GM18498 (cell line): ENCODE results near the gene CHSY3.

ENCODE experiments used
- ATAC-seq: cut with Tn5 transposase; IDR thresholded peaks from one replicate; pipeline ENCODE4 v1.9.1; 2021; ENCODE audit warnings: mild to moderate bottlenecking, moderate library complexity; ENCODE audit not compliant: unreplicated experiment

CHSY3 gene

GRCh38 chr5:130021876-130022275 lies 117.6 kb downstream of the CHSY3 start:
- ATAC-seq, result no peak

DNA sequence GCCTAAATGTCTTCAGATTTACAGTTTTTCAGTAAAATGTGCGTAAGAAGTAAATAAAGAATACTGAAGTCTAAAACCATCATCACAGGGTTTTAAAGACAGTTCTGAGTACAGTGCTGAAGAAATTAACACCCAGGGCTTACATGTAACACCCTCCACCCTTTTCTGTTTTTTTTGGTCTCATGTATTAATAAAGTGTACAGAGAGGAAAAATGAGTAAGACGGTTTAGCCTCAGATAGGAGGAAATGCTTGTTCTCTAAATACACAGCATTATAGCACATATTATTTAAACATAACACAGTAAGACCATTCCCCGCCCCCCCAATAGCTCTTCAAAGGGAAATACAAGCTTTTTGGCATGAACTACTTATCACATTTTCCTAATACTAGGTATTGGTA lies 119.3 kb downstream of the CHSY3 start:
- ATAC-seq, result no peak

- ATAC-seq, result no peak
Observed at GRCh38 chr5:130024006-130024405, 119.7 kb downstream of the CHSY3 start.

DNA sequence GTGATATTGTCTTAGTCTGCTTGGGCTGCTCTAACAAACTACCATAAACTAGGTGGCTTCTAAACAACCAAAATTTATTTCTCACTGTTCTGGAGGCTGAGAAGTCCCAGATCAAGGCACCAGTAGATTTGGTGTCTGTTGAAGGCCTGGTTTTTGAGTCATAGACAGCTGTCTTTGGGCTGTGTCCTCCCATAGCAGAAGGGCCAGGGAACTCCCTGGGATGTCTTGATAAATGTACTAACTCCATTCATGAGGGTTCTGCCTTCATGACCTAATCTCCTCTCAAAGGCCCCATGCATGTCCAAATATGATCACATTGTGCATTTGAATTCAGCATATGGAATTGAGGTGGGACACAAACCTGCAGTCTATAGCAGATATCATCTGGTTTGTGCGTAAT lies 121.2 kb downstream of the CHSY3 start:
- no peak for ATAC-seq

GRCh38 chr5:130032807-130033206 lies 128.5 kb downstream of the CHSY3 start:
- no peak for ATAC-seq

DNA sequence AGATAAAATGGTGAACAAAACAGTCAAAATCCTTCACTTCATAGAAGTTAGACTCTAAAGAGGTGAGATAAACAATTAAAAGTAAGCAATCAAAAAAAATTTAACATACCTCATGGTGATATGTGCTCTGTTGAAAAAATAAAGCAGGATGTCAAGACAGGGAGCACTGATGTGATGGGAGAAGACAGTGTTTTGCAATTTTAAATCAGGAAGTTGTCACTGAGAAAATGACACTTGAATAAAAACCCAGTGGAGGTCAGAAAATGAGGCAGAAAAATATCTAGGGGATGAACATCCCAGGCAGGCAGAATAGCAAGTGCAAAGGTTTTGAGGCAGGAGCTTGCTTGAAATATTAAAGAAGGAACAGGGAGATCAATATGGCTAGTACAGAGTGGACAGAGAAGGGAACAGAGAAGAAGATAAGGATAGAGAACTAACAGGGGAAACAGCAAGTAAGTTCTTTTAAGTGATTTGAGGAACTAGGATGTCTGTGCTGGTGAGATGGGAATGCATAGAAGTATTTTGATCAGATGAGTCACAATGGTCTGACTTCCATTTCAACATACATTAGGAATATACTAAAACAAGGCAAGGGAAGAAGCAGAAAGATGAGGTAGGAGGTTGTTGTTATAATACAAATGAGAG lies 130.4 kb downstream of the CHSY3 start:
- no peak for ATAC-seq

GRCh38 chr5:130035388-130035787 lies 131.1 kb downstream of the CHSY3 start:
- no peak for ATAC-seq

DNA sequence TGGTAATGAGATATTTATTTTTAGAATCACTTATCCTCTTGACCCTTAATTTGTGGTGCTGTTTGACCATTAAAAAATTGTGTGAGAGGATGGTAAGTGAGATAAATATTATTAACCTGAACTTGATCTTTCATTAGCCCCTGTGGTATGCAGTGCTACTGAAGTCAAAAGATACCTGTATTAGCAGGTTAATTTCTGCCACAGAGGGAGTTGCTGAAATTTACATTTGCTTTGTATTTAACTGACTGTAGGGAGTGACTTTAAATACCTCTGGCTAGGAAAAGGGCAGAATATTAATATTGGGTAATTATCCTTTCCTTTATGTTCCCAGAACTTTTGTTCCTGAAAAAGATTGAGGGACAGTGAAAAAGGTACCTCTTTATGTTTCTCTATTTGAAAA lies 133.6 kb downstream of the CHSY3 start:
- ATAC-seq, result no peak

DNA sequence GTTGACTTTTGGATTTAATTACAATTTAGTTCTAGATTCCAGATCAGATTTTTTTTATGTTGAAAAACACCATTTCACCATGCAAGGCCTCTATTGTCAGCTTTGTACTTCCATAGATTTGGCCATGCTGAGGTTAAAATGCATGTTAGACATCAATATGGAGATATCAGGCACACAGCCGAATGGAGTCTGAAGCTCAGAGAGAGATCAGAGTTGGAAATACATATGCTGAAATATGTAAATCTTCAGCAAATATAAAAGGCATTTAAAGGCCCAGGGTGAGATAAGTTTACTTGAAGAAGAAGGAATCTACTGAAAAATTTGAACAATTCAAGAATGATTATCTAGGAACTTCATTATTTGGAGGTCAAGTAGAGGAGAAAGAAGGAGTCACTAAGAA lies 139.6 kb downstream of the CHSY3 start:
- ATAC-seq, result no peak

DNA sequence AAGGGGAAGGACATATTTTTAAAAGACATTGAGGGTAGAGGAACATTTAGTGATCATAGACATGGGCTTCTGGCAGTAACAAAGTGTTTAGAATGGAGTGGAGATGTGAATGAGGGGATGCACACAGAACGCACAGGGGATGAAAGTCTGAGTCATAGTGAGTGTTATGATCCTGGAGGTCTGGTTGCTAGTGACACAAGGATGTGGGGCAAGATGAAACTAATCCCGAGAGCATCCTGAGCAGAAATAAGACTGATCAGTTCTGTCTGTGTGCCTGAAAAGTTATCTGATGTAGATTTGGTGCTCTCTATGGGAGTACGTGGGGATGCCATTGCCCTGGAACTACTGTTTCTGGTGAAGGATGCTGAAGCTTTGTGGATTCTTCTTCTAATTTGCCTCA lies 141.1 kb downstream of the CHSY3 start:
- ATAC-seq, result no peak

DNA sequence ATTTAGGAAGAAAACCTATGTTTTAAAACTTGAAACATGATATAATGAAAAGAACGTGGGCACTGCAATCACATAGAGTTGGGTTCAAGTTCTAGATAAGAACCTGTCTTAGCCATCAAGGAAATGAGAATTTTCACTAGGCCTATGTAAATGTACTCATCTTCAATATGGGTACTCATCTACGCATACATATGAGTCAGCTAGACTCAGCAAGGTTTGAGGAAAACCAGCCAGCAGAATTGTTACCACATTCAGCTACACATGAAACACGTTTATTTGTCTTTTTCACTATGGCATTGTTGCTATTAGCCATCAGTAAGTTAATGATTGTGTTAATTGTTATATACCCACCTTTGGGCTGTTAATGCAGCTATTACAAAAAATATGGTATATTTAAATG lies 146.3 kb downstream of the CHSY3 start:
- no peak for ATAC-seq

DNA sequence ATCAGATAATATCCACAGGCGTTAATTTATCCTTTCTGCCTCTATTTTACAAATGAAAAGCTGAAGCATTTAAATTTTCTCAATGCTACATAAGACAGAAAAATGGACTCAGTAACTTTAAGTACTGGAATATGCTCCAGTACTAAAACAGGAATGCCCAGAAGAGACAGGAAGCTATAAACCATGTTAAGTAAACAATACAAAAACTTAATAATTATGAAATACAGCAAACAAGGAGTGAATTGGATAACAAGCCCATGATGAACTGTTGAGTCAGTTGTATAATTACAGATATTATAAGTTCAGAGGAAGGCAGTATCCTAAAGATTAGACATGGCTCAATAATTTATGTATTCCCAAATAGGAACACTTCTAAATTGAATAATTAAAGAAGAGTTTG lies 148.5 kb downstream of the CHSY3 start:
- ATAC-seq, result no peak

DNA sequence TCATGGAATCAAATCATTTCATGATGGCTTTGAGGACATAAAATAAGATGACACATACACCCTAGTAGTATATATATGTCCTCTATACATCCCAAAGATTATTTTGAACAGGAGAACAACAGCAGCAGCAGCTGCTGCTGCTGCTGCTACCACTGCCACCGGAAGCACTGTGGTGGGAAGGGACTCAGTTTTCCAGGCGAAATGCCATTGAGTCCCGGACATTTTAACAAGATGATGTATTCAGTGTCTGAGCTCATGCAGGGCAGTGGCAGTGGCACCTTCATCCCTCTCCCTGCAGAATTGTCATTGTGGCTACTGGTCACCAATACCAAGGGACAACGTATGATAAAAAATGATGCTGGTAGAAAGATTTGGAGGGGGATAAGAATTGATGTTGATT lies 151.3 kb downstream of the CHSY3 start:
- ATAC-seq, result no peak

GRCh38 chr5:130061746-130062145 lies 157.5 kb downstream of the CHSY3 start:
- no peak for ATAC-seq

- no peak for ATAC-seq
Observed at GRCh38 chr5:130063603-130064002, 159.3 kb downstream of the CHSY3 start.

GRCh38 chr5:130064484-130064883 lies 160.2 kb downstream of the CHSY3 start:
- no peak for ATAC-seq

- ATAC-seq, result no peak
Observed at GRCh38 chr5:130065617-130066016, 161.4 kb downstream of the CHSY3 start.

GRCh38 chr5:130066644-130067043 lies 162.4 kb downstream of the CHSY3 start:
- ATAC-seq, result no peak

GRCh38 chr5:130067364-130067763 lies 163.1 kb downstream of the CHSY3 start:
- no peak for ATAC-seq

DNA sequence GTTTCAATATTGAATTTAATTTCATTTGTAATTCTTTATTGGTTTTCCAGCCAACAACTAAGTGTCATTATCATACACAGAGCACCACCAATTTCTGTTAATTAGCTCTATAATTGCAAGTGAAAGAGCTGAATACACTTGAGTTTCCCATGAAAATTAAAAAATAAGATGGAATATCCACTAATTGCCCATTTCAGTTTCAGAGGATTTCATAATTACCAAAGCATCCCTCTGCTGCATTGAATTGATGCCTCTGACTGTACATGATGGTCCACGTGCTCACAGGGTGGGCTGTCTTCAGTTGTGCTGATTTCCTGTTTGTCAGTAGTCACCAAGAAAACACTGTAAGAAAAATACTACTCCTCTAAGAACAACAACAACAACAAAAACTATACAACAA lies 163.8 kb downstream of the CHSY3 start:
- ATAC-seq, result no peak

GRCh38 chr5:130068988-130069387 lies 164.7 kb downstream of the CHSY3 start:
- no peak for ATAC-seq

DNA sequence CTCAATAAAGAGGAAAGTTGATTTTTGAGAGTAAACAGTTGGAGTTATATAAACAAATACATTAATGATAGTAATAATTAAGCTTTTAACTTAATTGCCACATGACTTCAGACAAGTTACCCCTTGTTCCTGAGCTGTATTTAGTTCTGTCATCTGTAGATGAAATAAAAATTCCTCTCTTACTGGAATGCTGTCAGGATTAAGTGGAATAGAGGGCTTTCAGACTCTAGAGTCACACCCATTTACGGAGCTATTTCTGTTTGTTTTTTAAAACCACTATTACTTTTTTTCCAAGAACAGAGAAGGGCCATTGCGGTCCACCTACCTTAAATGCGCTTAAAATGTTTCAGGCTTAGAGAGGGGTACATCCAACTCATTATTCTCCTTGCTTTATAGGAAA lies 170.6 kb downstream of the CHSY3 start:
- no peak for ATAC-seq

DNA sequence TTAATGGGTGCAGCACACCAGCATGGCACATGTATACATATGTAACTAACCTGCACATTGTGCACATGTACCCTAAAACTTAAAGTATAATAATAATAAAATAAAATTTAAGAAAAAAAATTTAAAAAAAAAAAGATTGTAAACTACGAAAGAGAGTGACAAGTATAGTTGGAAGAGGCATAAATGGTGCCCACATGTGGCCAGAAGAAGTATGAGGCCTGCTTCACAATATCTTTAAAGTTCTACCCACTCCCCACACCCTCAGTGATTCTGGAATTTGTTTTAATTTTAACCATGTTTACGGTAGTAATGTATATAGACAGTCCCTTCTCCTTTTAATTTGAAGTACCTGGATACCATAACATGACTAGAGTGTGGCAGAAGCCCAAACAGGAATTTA lies 172.7 kb downstream of the CHSY3 start:
- no peak for ATAC-seq
